Lower leg skin (tissue), 3 donors: ENCODE results near the gene PATZ1.

ENCODE experiments used
- POLR2A ChIP-seq, 2 donors: fragments of 450-650 bp; IDR thresholded peaks; one replicate each; pipeline ENCODE4 v1.6.1; 2016 to 2017; ENCODE audit warnings: antibody characterized with exemption in 2 of 2, mild to moderate bottlenecking in 1 of 2, moderate library complexity in 1 of 2
- TF ChIP-seq, protein P1 (sequence below), 3 donors: fragments of 450-650 bp; IDR thresholded peaks; one replicate each; pipeline ENCODE4 v1.5.1; 2016; ENCODE audit warnings: antibody characterized with exemption in 3 of 3, mild to moderate bottlenecking in 3 of 3, moderate library complexity in 2 of 3

DNA sequence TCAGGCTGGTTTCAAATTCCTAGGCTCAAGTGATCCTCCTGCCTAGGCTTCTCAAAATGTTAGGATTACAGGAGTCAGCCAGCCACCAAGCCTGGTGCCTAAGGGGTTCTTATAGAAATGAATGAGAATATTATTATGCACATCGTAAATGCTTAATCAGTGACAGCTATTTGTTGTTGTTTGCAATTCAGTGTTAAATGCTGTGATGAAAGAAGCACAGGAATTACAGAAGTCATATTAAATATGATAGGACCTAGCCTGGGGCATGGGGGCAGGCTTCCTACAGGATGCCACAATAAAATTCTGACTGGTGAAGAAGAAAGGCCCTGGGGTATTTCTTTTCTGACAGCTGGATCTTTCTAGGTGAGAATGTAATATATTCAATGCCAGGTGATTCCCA, 13.9 kb upstream of the PATZ1 start:
- TF ChIP-seq, protein P1, sequence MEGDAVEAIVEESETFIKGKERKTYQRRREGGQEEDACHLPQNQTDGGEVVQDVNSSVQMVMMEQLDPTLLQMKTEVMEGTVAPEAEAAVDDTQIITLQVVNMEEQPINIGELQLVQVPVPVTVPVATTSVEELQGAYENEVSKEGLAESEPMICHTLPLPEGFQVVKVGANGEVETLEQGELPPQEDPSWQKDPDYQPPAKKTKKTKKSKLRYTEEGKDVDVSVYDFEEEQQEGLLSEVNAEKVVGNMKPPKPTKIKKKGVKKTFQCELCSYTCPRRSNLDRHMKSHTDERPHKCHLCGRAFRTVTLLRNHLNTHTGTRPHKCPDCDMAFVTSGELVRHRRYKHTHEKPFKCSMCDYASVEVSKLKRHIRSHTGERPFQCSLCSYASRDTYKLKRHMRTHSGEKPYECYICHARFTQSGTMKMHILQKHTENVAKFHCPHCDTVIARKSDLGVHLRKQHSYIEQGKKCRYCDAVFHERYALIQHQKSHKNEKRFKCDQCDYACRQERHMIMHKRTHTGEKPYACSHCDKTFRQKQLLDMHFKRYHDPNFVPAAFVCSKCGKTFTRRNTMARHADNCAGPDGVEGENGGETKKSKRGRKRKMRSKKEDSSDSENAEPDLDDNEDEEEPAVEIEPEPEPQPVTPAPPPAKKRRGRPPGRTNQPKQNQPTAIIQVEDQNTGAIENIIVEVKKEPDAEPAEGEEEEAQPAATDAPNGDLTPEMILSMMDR (IDR thresholded peaks at IDR 0.05), result no peak
- no peak for TF ChIP-seq POLR2A (IDR thresholded peaks at IDR 0.05)
